GM23248 (cell line): Measurements from ENCODE around the gene EMC6. TPM values are rescaled to one million over a fixed set of nuclear protein-coding genes. Genes with fewer than 3 reads are reported as not detected.

Experiments
- DNase-seq: peaks from one replicate; pipeline ENCODE4 v3.0.0-alpha.2; 2015
- H2AFZ ChIP-seq: fragments of 200-600 bp; sonication (generic); 2 replicates; pipeline ENCODE4 v1.6.1; 2016; ENCODE audit warnings: antibody characterized with exemption
- H3F3A ChIP-seq: fragments of 200-600 bp; sonication (generic); 2 replicates; pipeline ENCODE4 v1.6.1; 2016; ENCODE audit warnings: mild to moderate bottlenecking, antibody characterized with exemption, mixed run types; ENCODE audit not compliant: insufficient read depth
- H3K27ac ChIP-seq: fragments of 200-600 bp; sonication (generic); 2 replicates; pipeline ENCODE4 v1.5.1; 2016; ENCODE audit warnings: mild to moderate bottlenecking
- H3K27me3 ChIP-seq: fragments of 200-600 bp; sonication (generic); replicated peaks from 2 replicates; pipeline ENCODE4 v1.6.1; 2016; ENCODE audit warnings: mild to moderate bottlenecking; ENCODE audit not compliant: insufficient read depth
- H3K36me3 ChIP-seq: fragments of 200-600 bp; sonication (generic); 2 replicates; pipeline ENCODE4 v1.6.1; 2016; ENCODE audit warnings: low read depth, mild to moderate bottlenecking
- H3K4me1 ChIP-seq: fragments of 200-600 bp; sonication (generic); 2 replicates; pipeline ENCODE4 v1.6.1; 2016; ENCODE audit warnings: mild to moderate bottlenecking; ENCODE audit not compliant: insufficient read depth
- H3K4me2 ChIP-seq: fragments of 200-600 bp; sonication (generic); one replicate; pipeline ENCODE4 v1.6.1; 2016; ENCODE audit warnings: mild to moderate bottlenecking; ENCODE audit not compliant: unreplicated experiment
- H3K4me3 ChIP-seq: fragments of 200-600 bp; sonication (generic); 2 replicates; pipeline ENCODE4 v1.5.1; 2016; ENCODE audit warnings: mild to moderate bottlenecking
- H3K79me2 ChIP-seq: fragments of 200-600 bp; sonication (generic); 2 replicates; pipeline ENCODE4 v1.6.1; 2016; ENCODE audit warnings: mild to moderate bottlenecking; ENCODE audit not compliant: insufficient read depth
- H3K9ac ChIP-seq: fragments of 200-600 bp; sonication (generic); 2 replicates; pipeline ENCODE4 v1.6.1; 2016; ENCODE audit warnings: mild to moderate bottlenecking
- H3K9me2 ChIP-seq: fragments of 200-600 bp; sonication (generic); 2 replicates; pipeline ENCODE4 v1.6.1; 2016; ENCODE audit warnings: mixed run types, mild to moderate bottlenecking, moderate library complexity; ENCODE audit not compliant: insufficient read depth
- H3K9me3 ChIP-seq: fragments of 200-600 bp; sonication (generic); one replicate; pipeline ENCODE4 v1.6.1; 2017; ENCODE audit warnings: low read depth
- H4K20me1 ChIP-seq: fragments of 200-600 bp; sonication (generic); 2 replicates; pipeline ENCODE4 v1.6.0; 2016; ENCODE audit not compliant: insufficient read depth
- EZH2 ChIP-seq: fragments of 200-600 bp; sonication (generic); IDR thresholded peaks from 2 replicates; pipeline ENCODE4 v1.6.1; 2018; ENCODE audit warnings: antibody characterized with exemption, mild to moderate bottlenecking; ENCODE audit not compliant: insufficient read depth, poor library complexity, severe bottlenecking
- EZH2phosphoT487 ChIP-seq: fragments of 200-600 bp; sonication (generic); IDR thresholded peaks from 2 replicates; pipeline ENCODE4 v1.6.1; 2018; ENCODE audit warnings: antibody characterized with exemption, moderate library complexity, mild to moderate bottlenecking, low read depth; ENCODE audit not compliant: insufficient read depth
- WGBS, 2 experiments: methylation state at CpG; one replicate each; pipeline ENCODE4 v1.1.6; 2015 to 2017; ENCODE audit warnings: low lambda C conversion rate in 2 of 2, low coverage in 1 of 2; ENCODE audit errors: missing lambda C conversion rate in 2 of 2; 5-methylcytosine and 5-hydroxymethylcytosine counted together
- in situ Hi-C: fragments of 300-500 bp; cut with MboI; formaldehyde crosslinking; loops from 2 replicates; pipeline ENCODE4 v1.15.0; 2020
- polyA plus RNA-seq: library from polyadenylated mRNA; unstranded; fragments of >200 nt; fragmentation: Nextera tagmentation; extraction: Ambion mirVana; gene quantifications from 2 replicates; pipeline ENCODE4 v1.2.1, GENCODE V29; 2016
- total RNA-seq: library from RNA; depleted of rRNA; stranded (reverse); fragments of >200 nt; shearing (Covaris generic); gene quantifications from 2 replicates; pipeline ENCODE4 v1.2.3, GENCODE V29; 2014

Gene EMC6
- total and polyA plus RNA-seq, 2 experiments from 2014 or later, result 28.6 to 114 TPM

GRCh38 chr17:3691617-3692067 is 23.0 kb downstream of the EMC6 start:
- Histone ChIP-seq H3K4me1 (peaks cover 10% of the 10 kb centered on the region; the same call in 1 of the 2 replicates), H3K27ac (no peak overlapping the region), H3K9me2 (no peaks in the 10 kb centered on the region), H3K36me3 (no peaks in the 10 kb centered on the region), H3K4me3 (no peak overlapping the region), H3K9me3 (no peaks in the 10 kb centered on the region), H3K4me2 (no peak overlapping the region), H2AFZ (no peak overlapping the region), H3K79me2 (no peaks in the 10 kb centered on the region), H3K9ac (no peak overlapping the region), H3K27me3 (no peaks in the 10 kb centered on the region), H3F3A (peaks cover 4% of the 10 kb centered on the region; the same call in 1 of the 2 replicates), H4K20me1 (no peaks in the 10 kb centered on the region)
- DNase-seq, result no peak
- in situ Hi-C loops, result no loop called here
- WGBS, 2 experiments, result 78 to 79% methylated on average over 16 of the region's 16 CpGs
- no peak for TF ChIP-seq EZH2phosphoT487
- no peak for TF ChIP-seq EZH2

GRCh38 chr17:3692346-3692745 is 23.7 kb downstream of the EMC6 start:
- H3K9me2 ChIP-seq, result no peaks in the 10 kb centered on the region
- H3K79me2 ChIP-seq, result no peaks in the 10 kb centered on the region
- no peaks in the 10 kb centered on the region for H3K36me3 ChIP-seq
- in situ Hi-C loops, result no loop called here
- no peak overlapping the region for H3K27ac ChIP-seq
- peaks cover 4% of the 10 kb centered on the region; the same call in 1 of the 2 replicates for H3F3A ChIP-seq
- H3K4me1 ChIP-seq, result peaks cover 10% of the 10 kb centered on the region; the same call in 1 of the 2 replicates
- DNase-seq, result no peak
- H2AFZ ChIP-seq, result no peak overlapping the region
- no peak overlapping the region for H3K4me2 ChIP-seq
- 69 to 74% methylated on average over 9 of the region's 9 CpGs for WGBS, 2 experiments
- no peaks in the 10 kb centered on the region for H3K9me3 ChIP-seq
- TF ChIP-seq EZH2phosphoT487 (no peak), EZH2 (no peak)
- H3K9ac ChIP-seq, result no peak overlapping the region
- H4K20me1 ChIP-seq, result no peaks in the 10 kb centered on the region
- no peaks in the 10 kb centered on the region for H3K27me3 ChIP-seq
- H3K4me3 ChIP-seq, result no peak overlapping the region

- Histone ChIP-seq H3K4me3 (no peak overlapping the region), H3K27ac (no peak overlapping the region), H3K36me3 (no peaks in the 10 kb centered on the region), H4K20me1 (no peaks in the 10 kb centered on the region), H3K79me2 (no peaks in the 10 kb centered on the region), H3K9me2 (no peaks in the 10 kb centered on the region), H3F3A (peaks cover 4% of the 10 kb centered on the region; the same call in 1 of the 2 replicates), H3K9ac (no peak overlapping the region), H2AFZ (no peak overlapping the region), H3K9me3 (no peaks in the 10 kb centered on the region), H3K4me2 (no peak overlapping the region), H3K4me1 (peaks cover 10% of the 10 kb centered on the region; the same call in 1 of the 2 replicates), H3K27me3 (no peaks in the 10 kb centered on the region)
- DNase-seq, result no peak
- in situ Hi-C loops, result no loop called here
- TF ChIP-seq EZH2 (no peak), EZH2phosphoT487 (no peak)
- WGBS, 2 experiments, result 82 to 96% methylated on average over 4 of the region's 4 CpGs
Measured at GRCh38 chr17:3693141-3693540, 24.5 kb downstream of the EMC6 start.

GRCh38 chr17:3693829-3694231 is 25.2 kb downstream of the EMC6 start:
- no peak for DNase-seq
- peaks cover 4% of the 10 kb centered on the region; the same call in 1 of the 2 replicates for H3F3A ChIP-seq
- no peak overlapping the region for H3K4me3 ChIP-seq
- H3K27ac ChIP-seq, result no peak overlapping the region
- H4K20me1 ChIP-seq, result no peaks in the 10 kb centered on the region
- WGBS, 2 experiments, result 84 to 85% methylated on average over 9 of the region's 9 CpGs
- no peaks in the 10 kb centered on the region for H3K27me3 ChIP-seq
- no peaks in the 10 kb centered on the region for H3K79me2 ChIP-seq
- no peak overlapping the region for H2AFZ ChIP-seq
- no peaks in the 10 kb centered on the region for H3K36me3 ChIP-seq
- H3K9me3 ChIP-seq, result no peaks in the 10 kb centered on the region
- in situ Hi-C loops, result no loop called here
- no peak for TF ChIP-seq EZH2
- no peak for TF ChIP-seq EZH2phosphoT487
- peaks cover 10% of the 10 kb centered on the region; the same call in 1 of the 2 replicates for H3K4me1 ChIP-seq
- H3K9me2 ChIP-seq, result no peaks in the 10 kb centered on the region
- no peak overlapping the region for H3K4me2 ChIP-seq
- no peak overlapping the region for H3K9ac ChIP-seq
